ENCODE measurements around the gene UGT1A5. TPM values are rescaled to one million over a fixed set of nuclear protein-coding genes. Genes with fewer than 3 reads are reported as not detected.

The UGT1A5 gene
- total RNA-seq, 1 experiment from 2014 or later, result 7.1 TPM

DNA sequence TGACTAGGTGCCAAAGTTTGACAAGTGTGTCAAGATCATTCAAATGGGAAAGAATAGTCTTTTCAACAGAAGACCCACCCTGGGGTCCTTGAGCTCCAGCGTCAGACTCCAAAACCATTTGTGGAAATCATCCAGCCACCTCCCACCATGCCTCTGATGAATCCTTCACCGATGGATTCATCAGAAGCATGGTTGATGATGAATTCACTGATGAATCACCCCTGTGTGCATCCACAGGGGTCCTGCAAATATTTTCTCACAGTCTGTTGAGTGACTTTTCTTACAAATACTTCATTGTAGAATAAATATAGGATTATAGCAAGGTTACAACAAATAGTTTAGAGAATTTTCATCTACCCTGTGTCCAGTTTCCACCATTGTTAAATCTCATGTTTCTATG is 36.7 kb upstream of the UGT1A5 start:
- Mint-ChIP-seq H3K4me1 (ENCODE audit: low read depth, unreplicated experiment) (peaks cover 11% of the 10 kb centered on the region), H3K4me3 (ENCODE audit: low read depth, unreplicated experiment) (no peak overlapping the region), H3K27me3 (ENCODE audit: unreplicated experiment) (no peaks in the 10 kb centered on the region), H3K36me3 (ENCODE audit: insufficient read depth, unreplicated experiment) (no peaks in the 10 kb centered on the region), H3K9me3 (ENCODE audit: low read depth, unreplicated experiment) (peaks cover 3% of the 10 kb centered on the region), H3K27ac (ENCODE audit: unreplicated experiment) (no peak overlapping the region)
- no TSS peak for BruUV-seq (replicated peaks)
- no peak for DNase-seq
- CTCF ChIA-PET, result no interaction called here
- TF ChIP-seq, protein P1, sequence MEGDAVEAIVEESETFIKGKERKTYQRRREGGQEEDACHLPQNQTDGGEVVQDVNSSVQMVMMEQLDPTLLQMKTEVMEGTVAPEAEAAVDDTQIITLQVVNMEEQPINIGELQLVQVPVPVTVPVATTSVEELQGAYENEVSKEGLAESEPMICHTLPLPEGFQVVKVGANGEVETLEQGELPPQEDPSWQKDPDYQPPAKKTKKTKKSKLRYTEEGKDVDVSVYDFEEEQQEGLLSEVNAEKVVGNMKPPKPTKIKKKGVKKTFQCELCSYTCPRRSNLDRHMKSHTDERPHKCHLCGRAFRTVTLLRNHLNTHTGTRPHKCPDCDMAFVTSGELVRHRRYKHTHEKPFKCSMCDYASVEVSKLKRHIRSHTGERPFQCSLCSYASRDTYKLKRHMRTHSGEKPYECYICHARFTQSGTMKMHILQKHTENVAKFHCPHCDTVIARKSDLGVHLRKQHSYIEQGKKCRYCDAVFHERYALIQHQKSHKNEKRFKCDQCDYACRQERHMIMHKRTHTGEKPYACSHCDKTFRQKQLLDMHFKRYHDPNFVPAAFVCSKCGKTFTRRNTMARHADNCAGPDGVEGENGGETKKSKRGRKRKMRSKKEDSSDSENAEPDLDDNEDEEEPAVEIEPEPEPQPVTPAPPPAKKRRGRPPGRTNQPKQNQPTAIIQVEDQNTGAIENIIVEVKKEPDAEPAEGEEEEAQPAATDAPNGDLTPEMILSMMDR (IDR thresholded peaks at IDR 0.05; ENCODE audit: unreplicated experiment), result no peak
- intact Hi-C loops (cut with micrococcal nuclease; ENCODE audit: unreplicated experiment), result no loop called here

DNA sequence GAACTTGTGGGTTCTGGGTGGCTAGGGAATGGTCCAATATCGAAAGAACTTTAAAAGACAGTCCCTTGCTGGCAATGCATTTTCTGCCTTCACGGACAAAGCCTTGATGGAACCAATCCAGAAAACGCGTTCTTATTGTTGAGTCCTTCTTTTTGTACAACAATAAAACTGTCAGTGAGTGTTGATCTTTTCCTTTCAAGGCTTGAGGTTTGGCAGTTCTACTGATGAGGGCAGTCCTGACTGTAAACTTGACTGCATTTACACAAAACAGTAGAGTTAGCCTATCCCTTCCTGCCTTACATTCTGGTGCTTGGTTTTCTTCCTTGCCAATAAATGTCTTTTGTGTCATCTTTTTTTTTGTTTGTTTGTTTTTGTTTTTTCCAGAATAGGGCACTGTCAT is 33.5 kb upstream of the UGT1A5 start:
- Mint-ChIP-seq H3K27me3 (ENCODE audit: unreplicated experiment) (no peaks in the 10 kb centered on the region), H3K36me3 (ENCODE audit: insufficient read depth, unreplicated experiment) (no peaks in the 10 kb centered on the region), H3K27ac (ENCODE audit: unreplicated experiment) (no peak overlapping the region), H3K4me3 (ENCODE audit: low read depth, unreplicated experiment) (no peak overlapping the region), H3K4me1 (ENCODE audit: low read depth, unreplicated experiment) (no peaks in the 10 kb centered on the region), H3K9me3 (ENCODE audit: low read depth, unreplicated experiment) (peaks cover 3% of the 10 kb centered on the region)
- BruUV-seq (replicated peaks), result no TSS peak
- intact Hi-C loops (cut with micrococcal nuclease; ENCODE audit: unreplicated experiment), result no loop called here
- CTCF ChIA-PET, result no interaction called here
- TF ChIP-seq, protein P1 (IDR thresholded peaks at IDR 0.05; ENCODE audit: unreplicated experiment), result no peak
- DNase-seq, result no peak

DNA sequence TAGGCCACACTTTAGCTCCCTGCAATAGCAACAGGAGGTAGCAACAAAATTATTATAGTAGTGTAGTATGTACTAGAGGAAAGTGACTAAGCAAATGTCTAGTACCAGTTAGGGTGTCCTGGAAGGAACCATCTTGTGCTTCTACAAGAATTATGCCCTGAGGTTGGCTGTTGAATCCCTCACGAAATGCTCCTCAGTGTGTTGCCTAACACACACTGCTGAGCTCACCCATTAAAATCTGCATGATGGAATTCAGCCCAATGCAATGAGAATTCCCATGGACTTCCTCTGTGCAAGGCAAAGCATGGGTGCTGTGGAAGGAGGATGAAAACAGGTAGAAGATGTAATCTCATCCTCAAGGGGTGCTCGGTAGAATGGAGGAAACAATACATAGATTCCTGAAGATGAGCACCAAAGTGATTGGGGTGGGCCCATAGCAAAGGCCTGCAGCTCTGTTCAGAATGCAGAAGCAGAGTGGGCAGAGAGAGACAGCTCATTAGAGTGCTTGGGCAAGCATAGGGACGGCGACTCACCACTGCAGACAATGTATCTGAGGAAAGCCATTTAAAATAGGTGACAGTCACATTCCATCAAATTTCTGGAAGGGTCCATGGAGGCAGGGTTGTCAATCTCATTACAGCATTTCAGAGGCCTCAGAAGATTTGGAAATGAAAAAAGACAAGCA is 32.2 kb upstream of the UGT1A5 start:
- CTCF ChIA-PET, result no interaction called here
- Mint-ChIP-seq H3K36me3 (ENCODE audit: insufficient read depth, unreplicated experiment) (no peaks in the 10 kb centered on the region), H3K9me3 (ENCODE audit: low read depth, unreplicated experiment) (peaks cover 3% of the 10 kb centered on the region), H3K27ac (ENCODE audit: unreplicated experiment) (no peak overlapping the region), H3K4me1 (ENCODE audit: low read depth, unreplicated experiment) (no peaks in the 10 kb centered on the region), H3K4me3 (ENCODE audit: low read depth, unreplicated experiment) (no peak overlapping the region), H3K27me3 (ENCODE audit: unreplicated experiment) (no peaks in the 10 kb centered on the region)
- no TSS peak for BruUV-seq (replicated peaks)
- TF ChIP-seq, protein P1 (IDR thresholded peaks at IDR 0.05; ENCODE audit: unreplicated experiment), result no peak
- intact Hi-C loops (cut with micrococcal nuclease; ENCODE audit: unreplicated experiment), result no loop called here
- DNase-seq, result no peak

DNA sequence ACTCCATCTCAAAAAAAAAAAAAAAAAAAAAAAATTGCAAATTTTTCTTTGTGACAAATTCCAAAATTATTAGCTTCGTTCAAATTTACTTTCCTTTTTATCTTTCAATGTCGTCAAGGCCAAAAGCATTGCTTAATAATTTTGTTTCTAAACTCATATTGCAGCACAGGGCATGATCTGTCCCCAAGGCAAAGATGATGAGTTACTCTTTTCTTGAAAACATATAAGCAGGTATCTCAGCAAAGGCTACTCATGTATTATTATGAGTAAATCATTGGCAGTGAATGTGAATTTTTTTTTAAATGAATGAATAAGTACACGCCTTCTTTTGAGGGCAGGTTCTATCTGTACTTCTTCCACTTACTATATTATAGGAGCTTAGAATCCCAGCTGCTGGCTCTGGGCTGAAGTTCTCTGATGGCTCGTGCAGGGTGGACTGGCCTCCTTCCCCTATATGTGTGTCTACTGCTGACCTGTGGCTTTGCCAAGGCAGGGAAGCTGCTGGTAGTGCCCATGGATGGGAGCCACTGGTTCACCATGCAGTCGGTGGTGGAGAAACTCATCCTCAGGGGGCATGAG is 31.1 kb upstream of the UGT1A5 start, which contains the start of gene UGT1A7:
Gene UGT1A7, plus strand, starts transcription at position 381 of the 579 bp plus-strand sequence. Its CDS starts 37 bp downstream, at position 418.
- DNase-seq, result no peak
- peaks cover 5% of the 10 kb centered on the region for H3K4me1 Mint-ChIP-seq (ENCODE audit: low read depth, unreplicated experiment)
- no peak within 1 kb of the TSS for H3K4me3 Mint-ChIP-seq (ENCODE audit: low read depth, unreplicated experiment)
- CTCF ChIA-PET, result no interaction called here
- no peaks in the 10 kb centered on the region for H3K27me3 Mint-ChIP-seq (ENCODE audit: unreplicated experiment)
- no peaks in the 10 kb centered on the region for H3K9me3 Mint-ChIP-seq (ENCODE audit: low read depth, unreplicated experiment)
- H3K36me3 Mint-ChIP-seq (ENCODE audit: insufficient read depth, unreplicated experiment), result no peaks in the 10 kb centered on the region
- intact Hi-C loops (cut with micrococcal nuclease; ENCODE audit: unreplicated experiment), result no loop called here
- H3K27ac Mint-ChIP-seq (ENCODE audit: unreplicated experiment), result no peak within 1 kb of the TSS
- BruUV-seq (replicated peaks), result no TSS peak
- TF ChIP-seq, protein P1 (IDR thresholded peaks at IDR 0.05; ENCODE audit: unreplicated experiment), result no peak
